ENCODE measurements around the gene PPARA.

Gene PPARA

DNA sequence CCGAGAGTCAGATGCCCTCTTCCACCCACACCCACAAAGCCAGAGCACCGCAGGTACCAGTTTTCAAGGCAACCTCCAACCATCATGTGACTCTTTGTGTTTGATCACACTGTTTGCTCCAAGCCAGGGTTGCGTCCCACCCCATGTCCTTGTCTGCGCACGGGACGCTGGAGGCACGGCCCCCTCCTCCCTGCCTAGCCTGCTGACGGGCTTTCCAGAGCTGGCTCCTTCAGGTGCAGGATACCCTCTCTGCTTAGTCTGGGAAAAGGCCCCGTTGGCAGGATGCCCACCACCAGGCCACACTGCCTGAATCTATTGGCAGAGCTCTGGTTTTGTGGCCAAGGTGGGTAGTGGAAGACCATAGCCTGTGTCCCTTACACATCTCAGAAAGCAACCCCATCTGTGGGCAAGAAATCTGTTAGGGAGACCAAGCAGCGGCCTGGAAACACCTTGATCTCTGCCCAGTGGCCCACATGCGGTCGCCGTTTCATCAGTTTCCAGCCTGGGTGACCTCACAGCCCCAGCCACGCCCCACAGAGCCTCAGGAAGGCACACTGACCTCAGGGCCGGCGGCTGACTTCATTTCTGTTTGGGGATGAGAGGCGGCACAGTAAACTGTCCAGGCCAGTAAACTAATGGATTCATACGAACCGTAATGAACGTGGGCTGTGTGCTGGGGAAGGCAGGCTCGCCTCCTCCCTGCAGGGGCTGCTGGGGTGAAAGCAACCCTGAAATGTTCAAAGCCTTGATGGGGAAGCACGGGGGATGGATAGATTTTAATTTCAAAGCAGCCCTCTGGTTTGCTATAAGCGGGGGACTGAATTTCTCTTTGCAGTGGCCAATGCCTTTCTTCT, 73.9 kb downstream of the PPARA start:
- DNase-seq, result no peak

DNA sequence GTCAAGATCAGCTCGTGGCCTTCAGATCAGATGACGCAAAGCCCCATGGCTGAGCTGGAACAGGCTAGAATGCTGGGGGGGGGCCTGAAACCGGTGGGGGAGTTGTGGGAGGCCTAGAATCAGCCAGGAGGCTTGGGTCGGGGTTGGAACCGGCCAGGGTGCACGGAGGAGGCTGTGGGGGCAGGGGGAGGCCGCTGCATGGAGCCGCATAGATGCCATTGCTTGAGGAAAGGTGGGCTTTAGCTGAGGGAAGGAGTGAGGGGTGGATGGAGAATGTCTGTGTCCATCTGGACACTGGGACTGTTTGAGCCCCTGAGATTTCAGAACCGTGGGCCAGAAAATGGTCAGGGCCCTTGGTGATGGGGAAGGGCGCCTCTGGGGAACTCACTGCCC, 74.6 kb downstream of the PPARA start:
- no peak for DNase-seq

- DNase-seq, result no peak
Measured at GRCh38 chr22:46225631-46226030, 75.3 kb downstream of the PPARA start.

DNA sequence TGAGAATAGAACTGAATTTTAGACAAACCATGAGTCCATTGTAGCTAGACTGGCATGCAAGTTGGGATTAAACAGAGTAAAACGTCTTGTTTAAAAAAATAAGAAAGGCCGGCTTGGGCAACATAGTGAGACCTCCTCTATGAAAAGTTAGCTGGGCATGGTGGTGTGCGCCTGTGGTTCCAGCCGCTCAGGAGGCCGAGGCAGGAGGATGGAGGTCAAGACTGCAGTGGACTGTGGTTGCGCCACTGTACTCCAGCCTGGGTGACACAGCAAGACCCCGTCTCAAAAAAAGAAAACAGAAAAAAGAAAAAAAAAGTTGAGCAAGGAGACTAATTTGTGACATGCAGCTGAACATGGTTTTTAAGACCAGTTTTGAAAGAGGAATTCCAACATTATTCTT, 76.3 kb downstream of the PPARA start:
- DNase-seq, result no peak

GRCh38 chr22:46229701-46230100, 79.4 kb downstream of the PPARA start:
- no peak for DNase-seq

DNA sequence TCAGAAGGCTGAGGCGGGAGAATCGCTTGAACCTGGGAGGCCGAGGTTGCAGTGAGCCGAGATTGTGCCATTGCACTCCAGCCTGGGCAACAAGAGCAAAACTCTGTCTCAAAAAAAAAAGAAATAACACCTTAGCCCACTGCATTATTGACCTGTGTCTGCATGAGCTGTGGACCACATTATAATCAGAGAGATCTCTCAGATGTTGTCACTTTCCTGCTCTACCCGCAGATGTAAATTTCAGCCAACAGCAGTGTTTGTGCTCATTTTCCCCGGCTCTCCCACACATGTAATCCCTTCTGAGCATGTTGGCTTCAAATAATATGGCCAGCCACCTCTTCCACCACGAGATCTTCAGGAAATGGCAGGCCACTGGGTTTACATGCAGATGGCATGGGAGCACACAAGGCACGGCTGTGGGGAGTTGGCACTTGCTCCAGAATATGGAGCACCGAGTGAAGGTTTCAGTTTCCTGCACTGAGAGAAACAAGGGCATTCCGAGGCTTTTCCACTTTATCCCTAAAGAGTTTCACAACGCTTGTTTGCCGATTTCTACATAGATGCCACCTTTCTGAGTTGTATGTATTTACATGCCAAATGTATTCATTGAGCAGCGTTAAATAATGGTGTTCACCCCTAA, 80.1 kb downstream of the PPARA start:
- no peak for DNase-seq

DNA sequence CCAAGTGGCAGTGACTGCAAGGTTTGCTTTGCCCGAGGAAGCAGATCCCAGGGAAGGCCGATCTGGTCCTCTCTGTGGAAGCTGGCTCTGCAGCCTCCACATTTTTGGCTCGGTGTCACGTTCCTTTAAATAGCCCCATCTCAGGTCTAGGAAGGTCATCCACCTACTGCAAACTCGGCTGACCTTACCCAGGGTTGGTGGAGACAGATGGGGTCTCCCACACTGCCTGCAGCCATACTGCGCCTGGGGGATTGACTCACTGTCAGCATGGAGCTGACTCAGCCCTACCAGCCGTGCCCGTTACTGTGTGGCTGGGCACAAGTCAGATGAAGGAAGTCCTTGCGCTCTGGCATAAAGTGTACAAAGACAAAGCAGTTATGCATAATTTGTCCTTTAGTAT, 82.9 kb downstream of the PPARA start:
- no peak for DNase-seq

DNA sequence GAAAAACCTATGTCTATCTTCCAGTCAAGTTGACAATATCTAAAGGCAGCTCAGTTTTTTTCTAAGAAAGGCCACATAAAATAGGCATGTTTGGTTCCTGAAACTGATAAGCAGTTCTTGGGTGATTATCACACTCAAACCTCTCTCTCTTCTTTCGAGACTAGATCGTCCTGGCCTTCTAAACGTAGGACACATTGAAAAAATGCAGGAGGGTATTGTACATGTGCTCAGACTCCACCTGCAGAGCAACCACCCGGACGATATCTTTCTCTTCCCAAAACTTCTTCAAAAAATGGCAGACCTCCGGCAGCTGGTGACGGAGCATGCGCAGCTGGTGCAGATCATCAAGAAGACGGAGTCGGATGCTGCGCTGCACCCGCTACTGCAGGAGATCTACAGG, 84.6 kb downstream of the PPARA start:
- DNase-seq, result no peak

DNA sequence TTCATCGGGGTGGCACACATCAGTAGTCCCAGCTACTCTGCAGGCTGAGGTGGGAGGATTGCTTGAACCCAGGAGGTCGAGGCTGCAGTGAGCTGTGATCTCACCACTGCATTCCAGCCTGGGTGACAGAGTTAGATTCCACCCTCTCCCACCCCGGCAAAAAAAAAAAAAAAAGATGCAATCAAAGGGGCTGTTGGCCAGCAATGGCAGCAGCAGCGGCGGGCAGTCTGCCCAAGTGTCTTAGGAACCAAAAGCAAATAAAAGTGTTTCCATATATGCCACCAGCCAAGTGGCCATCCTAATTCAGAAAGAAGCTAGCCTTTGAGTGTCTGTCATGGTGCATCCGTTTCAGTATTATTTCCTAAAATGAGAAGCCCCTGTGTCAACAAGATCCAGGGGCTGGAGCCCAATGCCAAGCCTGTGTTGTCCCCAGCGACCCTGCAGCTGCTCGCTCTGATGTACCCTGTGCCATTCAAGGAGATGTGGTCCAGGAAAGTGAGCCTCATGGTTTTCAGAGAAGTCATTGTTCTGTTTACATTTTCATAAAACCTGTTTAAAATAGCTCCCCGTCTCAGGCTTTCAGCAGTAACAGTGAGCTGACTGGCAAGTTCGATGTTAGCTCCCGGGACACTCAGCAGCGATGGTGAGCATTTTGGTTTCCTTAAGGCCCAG, 87.3 kb downstream of the PPARA start:
- DNase-seq, result no peak

DNA sequence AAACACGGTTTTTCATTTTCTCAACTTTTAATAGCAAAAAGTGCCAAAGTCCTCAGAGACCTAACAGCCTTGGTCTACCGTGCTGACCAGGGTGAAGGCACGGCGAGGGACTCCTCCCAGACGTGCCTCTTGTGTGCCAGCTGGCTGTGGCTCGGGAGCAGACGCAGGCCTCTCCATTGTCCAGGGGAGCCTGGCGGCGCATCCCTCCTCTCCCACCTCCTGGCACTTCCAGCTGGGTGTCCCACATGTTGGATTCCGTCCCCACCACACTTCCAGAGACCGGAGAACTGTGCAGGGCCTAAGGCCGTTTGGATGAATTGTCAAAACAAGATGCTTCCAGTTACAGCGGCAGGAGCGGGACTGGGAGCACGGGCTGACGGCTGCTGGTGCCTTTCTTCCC, 88.2 kb downstream of the PPARA start:
- no peak for DNase-seq

- DNase-seq, result peak in 1 of 2 donors; percentile 11
Measured at GRCh38 chr22:46239261-46240048, 89.1 kb downstream of the PPARA start.

- no peak for DNase-seq
Measured at GRCh38 chr22:46240073-46240472, 89.7 kb downstream of the PPARA start.

GRCh38 chr22:46240506-46240905, 90.2 kb downstream of the PPARA start:
- DNase-seq, result no peak

DNA sequence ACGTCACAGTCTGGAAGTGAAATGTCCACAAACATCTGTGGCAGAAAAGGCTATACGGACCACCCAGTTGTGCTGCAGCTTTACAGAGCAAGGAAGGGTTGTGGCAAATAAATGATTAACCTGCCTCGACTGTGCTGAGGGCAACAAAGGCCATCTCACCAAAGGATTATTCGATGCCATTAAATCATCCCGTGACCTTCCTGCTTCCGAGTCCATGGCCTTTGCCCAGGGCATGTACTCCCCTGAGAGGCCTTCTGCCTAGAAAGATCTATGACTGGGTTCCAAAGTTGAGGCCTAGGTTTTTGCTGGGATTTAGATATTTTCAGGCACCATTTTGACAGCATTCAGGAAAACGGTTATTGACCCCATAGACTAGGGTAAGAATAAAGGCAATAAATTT, 90.6 kb downstream of the PPARA start:
- no peak for DNase-seq

GRCh38 chr22:46241396-46242007, 91.2 kb downstream of the PPARA start:
- DNase-seq, result no peak

GRCh38 chr22:46242076-46242475, 91.8 kb downstream of the PPARA start:
- no peak for DNase-seq

GRCh38 chr22:46244771-46245170, 94.4 kb downstream of the PPARA start:
- DNase-seq, result no peak

GRCh38 chr22:46245511-46245910, 95.2 kb downstream of the PPARA start:
- no peak for DNase-seq

GRCh38 chr22:46246178-46246577, 95.9 kb downstream of the PPARA start:
- DNase-seq, result no peak

GRCh38 chr22:46247443-46247975, 97.2 kb downstream of the PPARA start:
- no peak for DNase-seq

GRCh38 chr22:46250035-46250782, 99.9 kb downstream of the PPARA start, which contains the start of gene CDPF1:
TSS of gene CDPF1 (minus strand) at chr22:46250293. CDS start at chr22:46248284, 2,009 bp downstream.
- DNase-seq, result peak; percentile 89 to 90

GRCh38 chr22:46250783-46251125, 100.4 kb downstream of the PPARA start:
- peak in 1 of 2 donors; percentile 12 for DNase-seq
